COLO668 (cell line): ENCODE measurements around the gene FYN.

Experiments
- DNase-seq: peaks from one replicate; lab custom pipeline; 2025; ENCODE audit not compliant: unreplicated experiment; lab: John Stamatoyannopoulos, UW

The FYN gene

GRCh38 chr6:111753573-111753972, 119.7 kb downstream of the FYN start:
- no peak for DNase-seq

DNA sequence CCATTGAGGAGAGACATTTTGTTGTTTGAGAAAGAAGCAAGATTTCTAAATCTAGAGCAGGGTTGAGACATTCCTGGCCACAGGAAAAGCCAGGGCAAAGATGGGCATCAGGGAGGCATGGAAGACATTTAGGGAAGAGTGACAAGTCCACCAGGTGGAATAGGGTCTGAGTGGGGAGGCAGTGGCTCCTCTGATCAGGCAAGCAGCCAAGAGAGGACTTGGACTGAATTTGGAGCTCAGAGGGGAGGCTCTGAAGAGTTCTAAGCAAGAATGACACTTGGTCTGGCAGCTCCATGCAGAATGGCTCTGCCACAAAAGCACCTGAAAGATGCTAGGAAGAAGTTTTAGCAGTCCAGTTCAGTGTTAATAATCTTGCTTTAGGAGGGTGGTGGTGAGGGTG, 120.8 kb downstream of the FYN start:
- no peak for DNase-seq

- no peak for DNase-seq
These were observed 122.2 kb downstream of the FYN start for GRCh38 chr6:111750753-111751673.

GRCh38 chr6:111750153-111750552, 123.1 kb downstream of the FYN start:
- DNase-seq: no peak

GRCh38 chr6:111748231-111748647, 125.0 kb downstream of the FYN start:
- no peak for DNase-seq

DNA sequence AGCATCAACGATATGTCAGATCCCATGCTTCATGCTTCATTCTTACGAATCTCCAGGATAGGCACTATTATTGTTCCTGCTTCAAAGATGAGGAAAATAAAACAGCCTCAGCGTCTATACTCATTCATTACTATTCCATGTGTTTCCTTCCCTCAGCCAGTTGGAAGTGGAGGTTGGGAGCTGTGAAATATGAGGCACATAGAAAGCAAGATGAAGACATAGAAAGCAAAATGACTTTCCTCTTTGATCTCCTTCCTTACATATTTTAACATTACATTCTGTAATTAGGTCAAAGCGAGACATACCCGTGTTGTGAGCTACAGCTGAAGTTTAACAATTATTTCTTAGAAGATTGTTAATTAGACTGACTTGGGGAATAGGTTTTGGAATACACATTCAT, 125.4 kb downstream of the FYN start:
- no peak for DNase-seq

- no peak for DNase-seq
These were observed 125.9 kb downstream of the FYN start for GRCh38 chr6:111747396-111747795.

GRCh38 chr6:111746983-111747382, 126.3 kb downstream of the FYN start:
- DNase-seq: no peak

DNA sequence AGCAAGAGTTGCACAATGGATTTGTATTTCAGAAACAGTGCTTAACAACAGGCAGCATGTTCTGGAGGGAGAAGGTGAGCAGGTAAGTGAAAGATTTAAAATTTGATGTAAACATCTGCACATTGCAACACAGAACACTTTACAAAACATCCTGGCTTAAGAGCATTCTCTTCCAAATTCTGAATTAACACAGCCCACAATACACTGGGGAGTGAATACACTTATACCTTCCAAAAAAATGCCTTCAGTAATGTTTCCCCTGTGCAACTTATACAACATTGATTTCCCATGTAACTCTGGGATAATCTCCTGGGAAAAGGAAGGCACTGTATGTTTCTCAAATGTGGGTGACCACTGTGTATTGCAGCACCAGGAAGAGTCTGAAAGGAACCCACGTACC, 127.6 kb downstream of the FYN start:
- no peak for DNase-seq

DNA sequence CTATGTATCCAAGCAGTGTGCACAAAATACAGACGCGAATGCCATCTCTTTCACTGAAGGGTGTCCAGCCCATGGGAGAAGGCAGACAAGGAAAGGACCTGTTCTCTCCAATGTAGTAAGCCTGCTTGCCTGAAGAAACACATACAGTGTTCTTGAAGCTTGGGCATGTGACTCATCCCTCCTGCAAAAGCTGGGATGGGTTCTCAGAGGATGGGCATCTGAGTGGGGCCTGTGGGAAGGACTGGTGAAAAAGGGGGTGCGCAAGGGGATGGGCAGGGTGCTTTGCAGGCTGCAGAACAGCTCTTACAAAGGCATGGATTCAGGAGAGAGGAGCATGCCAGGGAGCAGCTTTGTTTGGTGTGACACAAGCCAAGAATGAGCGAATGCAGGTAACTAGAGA, 128.1 kb downstream of the FYN start:
- no peak for DNase-seq

DNA sequence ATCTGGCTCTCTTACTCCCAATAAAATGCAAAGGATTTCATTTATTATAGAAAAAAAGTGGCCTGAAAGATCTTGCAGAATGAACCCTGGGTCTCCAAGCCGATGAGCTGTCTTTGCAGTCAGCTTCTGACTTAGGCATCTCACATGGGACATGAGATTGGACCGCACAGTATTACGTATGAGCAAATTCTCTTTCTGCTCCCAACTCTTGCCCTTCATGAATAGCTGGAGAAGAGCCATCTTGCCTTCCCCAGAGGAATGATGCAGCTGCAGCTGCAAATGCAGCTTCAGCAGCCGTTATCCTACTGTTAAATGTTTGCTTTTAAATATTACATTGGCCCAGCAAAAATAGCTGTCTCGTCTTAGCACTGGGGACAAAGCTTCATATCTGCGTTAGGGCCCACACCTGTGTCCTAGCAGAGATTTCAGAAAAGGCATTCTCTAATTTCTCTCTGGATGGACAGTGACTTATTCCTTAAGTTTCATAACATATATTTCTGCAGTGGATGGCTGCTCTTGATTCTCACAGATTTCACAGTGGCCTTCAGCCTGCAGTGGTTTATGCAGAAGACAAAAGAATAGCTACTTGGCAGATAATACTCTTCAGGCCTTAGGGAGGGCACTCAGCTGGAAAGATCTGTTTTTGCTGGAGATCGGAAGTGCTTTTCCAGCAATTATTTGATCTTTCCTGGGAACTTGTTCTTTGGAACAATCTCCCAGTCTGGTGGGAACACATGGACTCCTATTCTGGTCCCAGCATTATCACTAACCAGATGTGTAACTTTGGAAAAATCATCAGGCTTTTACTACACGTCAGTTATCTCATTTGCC, 129.2 kb downstream of the FYN start:
- no peak for DNase-seq

- DNase-seq: no peak
These were observed 129.9 kb downstream of the FYN start for GRCh38 chr6:111743360-111743759.

GRCh38 chr6:111741177-111741952, 131.9 kb downstream of the FYN start:
- no peak for DNase-seq

DNA sequence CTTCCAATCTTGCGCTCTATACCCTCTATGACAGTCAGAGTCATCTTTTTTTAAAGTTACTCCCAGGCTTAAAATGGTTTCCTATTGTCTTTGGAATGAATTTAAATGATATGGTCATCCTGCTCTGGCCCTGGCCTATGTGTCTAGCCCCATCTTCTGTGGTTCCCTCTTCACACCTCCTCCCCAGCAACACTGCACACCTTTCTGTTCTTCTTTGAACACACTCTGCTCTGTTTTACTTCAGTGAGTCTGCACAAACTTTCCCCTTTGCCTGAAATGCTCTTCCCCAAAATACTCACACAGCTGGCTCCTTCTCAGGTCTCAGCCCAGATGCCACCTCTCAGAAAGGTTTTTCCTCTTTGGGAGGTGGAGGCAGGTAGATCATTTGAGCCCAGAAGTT, 132.7 kb downstream of the FYN start:
- no peak for DNase-seq

DNA sequence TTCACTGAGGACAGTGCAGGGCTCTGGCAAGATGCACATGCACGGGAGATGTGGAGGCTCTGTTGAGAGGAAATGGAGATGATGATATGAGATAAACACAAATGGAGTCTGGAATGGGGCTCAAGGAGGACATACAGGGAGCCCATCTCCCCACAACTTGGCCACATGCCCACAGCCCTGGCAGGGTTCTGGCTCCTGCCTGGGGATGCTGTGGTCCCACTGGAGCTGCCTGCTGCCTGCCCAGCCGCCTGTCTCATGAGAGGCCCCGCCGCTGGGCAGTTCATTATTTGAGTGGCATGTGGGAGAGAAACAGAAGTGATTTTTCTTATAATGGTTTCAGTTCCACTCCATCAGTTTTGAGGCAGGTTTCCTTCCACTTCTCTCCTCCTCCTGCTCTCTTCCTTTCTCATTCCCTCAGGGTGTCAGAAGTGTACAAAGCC, 134.0 kb downstream of the FYN start:
- no peak for DNase-seq

GRCh38 chr6:111738631-111739030, 134.6 kb downstream of the FYN start:
- DNase-seq: no peak

GRCh38 chr6:111738156-111738555, 135.1 kb downstream of the FYN start:
- DNase-seq: no peak

DNA sequence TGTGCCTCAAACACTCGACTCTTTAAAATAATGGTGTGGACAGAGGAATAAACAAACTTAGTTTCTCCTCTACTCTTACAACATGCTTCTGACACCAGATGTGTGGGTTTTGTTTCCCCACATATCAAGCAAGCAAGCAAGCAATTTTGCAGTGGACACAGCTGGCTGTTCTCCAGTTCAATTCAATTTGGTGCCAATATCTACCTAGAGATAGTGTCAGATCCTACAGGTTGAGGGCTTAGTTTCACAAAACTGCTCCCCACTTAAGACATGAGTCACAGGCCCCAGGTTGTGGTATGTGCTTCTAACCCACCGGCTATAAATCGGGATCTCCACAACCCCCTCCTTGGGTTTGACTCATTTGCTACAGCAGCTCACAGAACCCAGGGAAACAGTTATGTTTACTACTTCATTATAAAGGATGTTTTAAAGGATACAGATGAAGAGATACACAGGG, 136.2 kb downstream of the FYN start:
- DNase-seq: peak; percentile 13

DNA sequence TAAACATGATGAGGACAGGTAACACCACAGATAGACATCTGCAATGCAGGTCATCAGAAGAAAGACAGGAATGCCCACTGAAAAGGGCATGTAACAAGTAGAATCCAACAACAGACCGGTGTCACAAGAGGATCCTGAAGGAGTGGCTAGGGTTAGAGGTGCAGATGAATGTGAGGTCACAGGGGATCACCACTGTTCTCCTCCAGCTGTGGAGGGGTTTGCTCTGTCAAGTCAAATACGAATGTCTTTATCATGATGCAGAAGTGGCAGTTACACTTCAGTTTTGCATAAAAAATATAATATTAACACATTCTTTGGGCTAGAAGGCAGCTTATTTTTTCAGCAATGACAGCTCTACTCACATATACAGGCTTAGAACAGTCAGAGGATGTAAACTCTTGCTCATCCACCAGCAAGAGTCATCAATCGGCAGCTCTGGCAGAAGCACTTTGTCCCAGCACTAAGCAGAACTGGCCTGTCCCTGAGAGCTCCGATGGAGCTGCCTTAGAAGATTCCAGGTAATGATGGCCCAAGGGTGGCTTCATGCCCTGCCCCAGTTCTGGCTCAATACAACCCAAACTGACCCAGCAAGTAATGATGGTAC, 137.1 kb downstream of the FYN start:
- no peak for DNase-seq
